Muscle of leg (tissue), 11 donors: ENCODE results near the gene CBFA2T3. TPM values are rescaled to one million over a fixed set of nuclear protein-coding genes. Genes with fewer than 3 reads are reported as not detected.
"Not testable (repeated sequence)": the region's sequence is repeated elsewhere in the genome, so short reads cannot be mapped to it uniquely, and the experiment has no call there.

Experiments
- DNase-seq: peaks from one replicate; pipeline ENCODE4 v3.0.0; 2013
- H3K27ac ChIP-seq: one replicate; pipeline ENCODE4 v1.5.1; 2013; ENCODE audit warnings: mild to moderate bottlenecking, low read length, control low read depth
- H3K27me3 ChIP-seq: one replicate; pipeline ENCODE4 v1.6.1; 2013; ENCODE audit warnings: low read length; ENCODE audit not compliant: control insufficient read depth, insufficient read depth
- H3K36me3 ChIP-seq: one replicate; pipeline ENCODE4 v1.6.1; 2013; ENCODE audit warnings: low read length; ENCODE audit not compliant: control insufficient read depth, insufficient read depth
- H3K4me1 ChIP-seq: one replicate; pipeline ENCODE4 v1.6.1; 2013; ENCODE audit warnings: low read length; ENCODE audit not compliant: control insufficient read depth, insufficient read depth
- H3K4me3 ChIP-seq: one replicate; pipeline ENCODE4 v1.5.1; 2013; ENCODE audit warnings: low read length, control low read depth
- H3K9me3 ChIP-seq: replicated peaks from 2 replicates; pipeline ENCODE4 v1.6.1; 2013; ENCODE audit warnings: low read depth, low read length; ENCODE audit not compliant: control insufficient read depth
- whole genome bisulfite sequencing: methylation state at CpG from one replicate; pipeline ENCODE4 v1.1.5; 2013; ENCODE audit warnings: missing lambda C conversion rate; ENCODE audit not compliant: insufficient coverage; 5-methylcytosine and 5-hydroxymethylcytosine counted together
- polyA plus RNA-seq, 8 donors: library from polyadenylated mRNA; unstranded; fragments of 120-200 nt; gene quantifications; one replicate each; pipeline versions ENCODE4 v1.2.1 to v1.2.3, GENCODE V29; 2013; ENCODE audit warnings: inconsistent platforms in 1 of 8, low replicate concordance in 1 of 8; ENCODE audit not compliant: insufficient read length in 8 of 8, insufficient read depth in 1 of 8
- total RNA-seq: library from RNA; stranded (reverse); fragments of 120-200 nt; gene quantifications from one replicate; pipeline ENCODE4 v1.2.4, GENCODE V29; 2013

CBFA2T3 gene
- total and polyA plus RNA-seq, 9 donors = 3.8 to 23.0 (median 17.8) TPM

- WGBS = no CpG with 5 or more reads among the region's 2 CpGs
- Histone ChIP-seq H3K4me3 (no peak overlapping the region), H3K4me1 (no peaks in the 10 kb centered on the region), H3K27me3 (peaks cover 9% of the 10 kb centered on the region), H3K9me3 (no peaks in the 10 kb centered on the region), H3K27ac (no peak overlapping the region), H3K36me3 (no peaks in the 10 kb centered on the region)
- DNase-seq = no peak
Measured at GRCh38 chr16:89012622-89012995, 35.6 kb upstream of the CBFA2T3 start.

GRCh38 chr16:89011909-89012621, 35.1 kb upstream of the CBFA2T3 start:
- Histone ChIP-seq H3K27me3 (peaks cover 12% of the 10 kb centered on the region), H3K27ac (no peak overlapping the region), H3K9me3 (no peaks in the 10 kb centered on the region), H3K4me1 (no peaks in the 10 kb centered on the region), H3K36me3 (no peaks in the 10 kb centered on the region), H3K4me3 (no peak overlapping the region)
- no peak for DNase-seq
- 85% methylated on average over 4 of the region's 4 CpGs for WGBS

GRCh38 chr16:89010210-89010925, 33.4 kb upstream of the CBFA2T3 start:
- DNase-seq = no peak
- no peaks in the 10 kb centered on the region for H3K4me1 ChIP-seq

GRCh38 chr16:89009343-89010209, 32.6 kb upstream of the CBFA2T3 start:
- DNase-seq = peak; percentile 45

More at GRCh38 chr16:89010210-89010925, 33.4 kb upstream of the CBFA2T3 start:
- Histone ChIP-seq H3K9me3 (no peaks in the 10 kb centered on the region), H3K36me3 (no peaks in the 10 kb centered on the region), H3K27me3 (peaks cover 19% of the 10 kb centered on the region), H3K4me3 (no peak overlapping the region), H3K27ac (no peak overlapping the region)
- 72% methylated on average over 14 of the region's 14 CpGs for WGBS

GRCh38 chr16:89008796-89009195, 31.8 kb upstream of the CBFA2T3 start:
- not testable (repeated sequence) for DNase-seq, H3K4me1 ChIP-seq, H3K4me3 ChIP-seq, H3K36me3 ChIP-seq, H3K27ac ChIP-seq, H3K9me3 ChIP-seq
- peaks cover 28% of the 10 kb centered on the region for H3K27me3 ChIP-seq
- 44% methylated on average over 1 of the region's 4 CpGs for WGBS

More at GRCh38 chr16:89009343-89010209, 32.6 kb upstream of the CBFA2T3 start:
- no peak overlapping the region for H3K27ac ChIP-seq
- no peaks in the 10 kb centered on the region for H3K9me3 ChIP-seq
- H3K27me3 ChIP-seq = peaks cover 22% of the 10 kb centered on the region
- H3K4me1 ChIP-seq = no peaks in the 10 kb centered on the region
- H3K36me3 ChIP-seq = no peaks in the 10 kb centered on the region
- H3K4me3 ChIP-seq = no peak overlapping the region
- WGBS = 65% methylated on average over 8 of the region's 17 CpGs

GRCh38 chr16:89007371-89008249, 30.6 kb upstream of the CBFA2T3 start:
- 39% methylated on average over 4 of the region's 9 CpGs for WGBS

GRCh38 chr16:89006036-89006752, 29.2 kb upstream of the CBFA2T3 start:
- H3K36me3 ChIP-seq = no peaks in the 10 kb centered on the region
- no peak for DNase-seq
- H3K4me3 ChIP-seq = no peak overlapping the region
- no peak overlapping the region for H3K27ac ChIP-seq
- H3K4me1 ChIP-seq = peaks cover 9% of the 10 kb centered on the region
- peaks cover 44% of the 10 kb centered on the region for H3K27me3 ChIP-seq
- peaks cover 2% of the 10 kb centered on the region for H3K9me3 ChIP-seq
- 82% methylated on average over 20 of the region's 24 CpGs for WGBS

More at GRCh38 chr16:89007371-89008249, 30.6 kb upstream of the CBFA2T3 start:
- Histone ChIP-seq H3K4me3 (no peak overlapping the region), H3K4me1 (peaks cover 9% of the 10 kb centered on the region), H3K27me3 (peaks cover 35% of the 10 kb centered on the region), H3K36me3 (no peaks in the 10 kb centered on the region), H3K27ac (no peak overlapping the region), H3K9me3 (no peaks in the 10 kb centered on the region)
- DNase-seq = no peak

GRCh38 chr16:89005201-89006035, 28.4 kb upstream of the CBFA2T3 start:
- no peak overlapping the region for H3K4me3 ChIP-seq
- no peaks in the 10 kb centered on the region for H3K36me3 ChIP-seq
- 82% methylated on average over 21 of the region's 23 CpGs for WGBS
- peaks cover 9% of the 10 kb centered on the region for H3K9me3 ChIP-seq
- H3K27me3 ChIP-seq = peaks cover 51% of the 10 kb centered on the region
- H3K27ac ChIP-seq = no peak overlapping the region
- DNase-seq = no peak
- H3K4me1 ChIP-seq = peaks cover 9% of the 10 kb centered on the region
